PC-3 (cell line): ENCODE data around the gene DISP3. TPM values are rescaled to one million over a fixed set of nuclear protein-coding genes. Genes with fewer than 3 reads are reported as not detected.

ENCODE experiments used
- ATAC-seq: fragments of 200-7000 bp; cut with Tn5 transposase; 2 replicates; pipeline ENCODE4 v1.9.1; 2020; ENCODE audit warnings: mild to moderate bottlenecking, moderate library complexity
- BruUV-seq: library from RNA; stranded (reverse); fragments of 400-500 nt; replicated peaks from 2 replicates; lab custom pipeline; 2021; lab: Mats Ljungman, UMichigan
- CTCF ChIA-PET: fragments of 300-600 bp; sonication (Branson Sonifier 250); formaldehyde crosslinking; loops from one replicate; lab custom pipeline; 2022; ENCODE audit warnings: antibody characterized with exemption; lab: Charles Lee
- POLR2A ChIA-PET: fragments of 300-600 bp; sonication (Branson Sonifier 250); formaldehyde crosslinking; loops from one replicate; lab custom pipeline; 2022; ENCODE audit warnings: antibody characterized with exemption; ENCODE audit not compliant: unreplicated experiment; lab: Charles Lee
- DNase-seq: peaks from one replicate; pipeline ENCODE4 v3.0.0-alpha.2; 2015
- H2AFZ ChIP-seq: fragments of 300-600 bp; sonication (generic); 2 replicates; pipeline ENCODE4 v1.6.0; 2016; ENCODE audit warnings: antibody characterized with exemption, low read length
- H3F3A ChIP-seq: fragments of 300-600 bp; sonication (generic); one replicate; pipeline ENCODE4 v1.6.0; 2017; ENCODE audit warnings: antibody characterized with exemption, low read length, control low read depth, mild to moderate bottlenecking; ENCODE audit not compliant: unreplicated experiment
- H3K27ac ChIP-seq: fragments of 300-600 bp; sonication (generic); 2 replicates; pipeline ENCODE4 v1.5.1; 2016; ENCODE audit warnings: mild to moderate bottlenecking, low read length
- H3K27me3 ChIP-seq: fragments of 300-600 bp; sonication (generic); 2 replicates; pipeline ENCODE4 v1.6.1; 2016; ENCODE audit warnings: low read length, mixed read lengths
- H3K36me3 ChIP-seq: fragments of 300-600 bp; sonication (generic); 2 replicates; pipeline ENCODE4 v1.6.1; 2016; ENCODE audit warnings: low read depth, mixed run types, low read length, mixed read lengths
- H3K4me1 ChIP-seq: fragments of 300-600 bp; sonication (generic); 2 replicates; pipeline ENCODE4 v1.5.1; 2016; ENCODE audit warnings: low read length; ENCODE audit not compliant: insufficient read depth
- H3K4me2 ChIP-seq: fragments of 300-600 bp; sonication (generic); 2 replicates; pipeline ENCODE4 v1.6.0; 2016; ENCODE audit warnings: low read length
- H3K4me3 ChIP-seq: fragments of 300-600 bp; sonication (generic); 2 replicates; pipeline ENCODE4 v1.5.1; 2016; ENCODE audit warnings: mild to moderate bottlenecking, low read length, mixed read lengths
- H3K79me2 ChIP-seq: fragments of 300-600 bp; sonication (generic); 2 replicates; pipeline ENCODE4 v1.6.1; 2017; ENCODE audit warnings: low read length, mixed read lengths
- H3K9ac ChIP-seq: fragments of 300-600 bp; sonication (generic); 2 replicates; pipeline ENCODE4 v1.6.0; 2016; ENCODE audit warnings: mild to moderate bottlenecking, low read length
- H3K9me2 ChIP-seq: fragments of 300-600 bp; sonication (generic); replicated peaks from 2 replicates; pipeline ENCODE4 v1.6.1; 2016; ENCODE audit warnings: mixed run types, low read length, mixed read lengths
- H3K9me3 ChIP-seq: fragments of 300-600 bp; sonication (generic); 2 replicates; pipeline ENCODE4 v1.6.1; 2016; ENCODE audit warnings: low read length, mixed read lengths
- H4K20me1 ChIP-seq: fragments of 300-600 bp; sonication (generic); 2 replicates; pipeline ENCODE4 v1.6.1; 2016; ENCODE audit warnings: low read length, mixed read lengths
- CTCF ChIP-seq: fragments of 300-600 bp; sonication (generic); conservative IDR thresholded peaks from 2 replicates; pipeline ENCODE4 v1.5.1; 2017; ENCODE audit warnings: antibody characterized with exemption, low read depth, mild to moderate bottlenecking, low read length
- EZH2 ChIP-seq: fragments of 300-600 bp; sonication (generic); IDR thresholded peaks from one replicate; pipeline ENCODE4 v1.6.1; 2017; ENCODE audit warnings: antibody characterized with exemption, mild to moderate bottlenecking, low read length; ENCODE audit not compliant: unreplicated experiment
- EZH2phosphoT487 ChIP-seq: fragments of 300-600 bp; sonication (generic); IDR thresholded peaks from 2 replicates; pipeline ENCODE4 v1.6.1; 2018; ENCODE audit warnings: mild to moderate bottlenecking, antibody characterized with exemption, low read length, borderline replicate concordance
- intact Hi-C: fragments of 100-400 bp; cut with micrococcal nuclease; formaldehyde crosslinking; loops from 2 replicates; pipeline ENCODE4 v1.9.0; 2023
- total RNA-seq: library from RNA; depleted of rRNA; stranded (reverse); fragments of >200 nt; gene quantifications from 2 replicates; pipeline ENCODE4 v1.2.3, GENCODE V29; 2014

The DISP3 gene
- total RNA-seq, 1 experiment from 2014 or later = 0.40 TPM

- CTCF ChIA-PET = no interaction called here
- Histone ChIP-seq H4K20me1 (no peaks in the 10 kb centered on the region), H3K4me2 (no peak overlapping the region), H3K36me3 (no peaks in the 10 kb centered on the region), H2AFZ (no peak overlapping the region), H3K27ac (no peak overlapping the region), H3K9ac (no peak overlapping the region), H3K4me1 (no peaks in the 10 kb centered on the region), H3K9me3 (no peaks in the 10 kb centered on the region), H3F3A (no peaks in the 10 kb centered on the region), H3K9me2 (no peaks in the 10 kb centered on the region), H3K27me3 (peaks cover 27% of the 10 kb centered on the region), H3K79me2 (no peaks in the 10 kb centered on the region), H3K4me3 (no peak overlapping the region)
- DNase-seq = no peak
- POLR2A ChIA-PET = no interaction called here
- no peak for ATAC-seq
- no TSS peak for BruUV-seq
- intact Hi-C loops = no loop called here
- TF ChIP-seq EZH2phosphoT487 = no peak
- no peak for TF ChIP-seq EZH2
- TF ChIP-seq CTCF = no peak
Measured at GRCh38 chr1:11566042-11566850, 87.3 kb downstream of the DISP3 start.

DNA sequence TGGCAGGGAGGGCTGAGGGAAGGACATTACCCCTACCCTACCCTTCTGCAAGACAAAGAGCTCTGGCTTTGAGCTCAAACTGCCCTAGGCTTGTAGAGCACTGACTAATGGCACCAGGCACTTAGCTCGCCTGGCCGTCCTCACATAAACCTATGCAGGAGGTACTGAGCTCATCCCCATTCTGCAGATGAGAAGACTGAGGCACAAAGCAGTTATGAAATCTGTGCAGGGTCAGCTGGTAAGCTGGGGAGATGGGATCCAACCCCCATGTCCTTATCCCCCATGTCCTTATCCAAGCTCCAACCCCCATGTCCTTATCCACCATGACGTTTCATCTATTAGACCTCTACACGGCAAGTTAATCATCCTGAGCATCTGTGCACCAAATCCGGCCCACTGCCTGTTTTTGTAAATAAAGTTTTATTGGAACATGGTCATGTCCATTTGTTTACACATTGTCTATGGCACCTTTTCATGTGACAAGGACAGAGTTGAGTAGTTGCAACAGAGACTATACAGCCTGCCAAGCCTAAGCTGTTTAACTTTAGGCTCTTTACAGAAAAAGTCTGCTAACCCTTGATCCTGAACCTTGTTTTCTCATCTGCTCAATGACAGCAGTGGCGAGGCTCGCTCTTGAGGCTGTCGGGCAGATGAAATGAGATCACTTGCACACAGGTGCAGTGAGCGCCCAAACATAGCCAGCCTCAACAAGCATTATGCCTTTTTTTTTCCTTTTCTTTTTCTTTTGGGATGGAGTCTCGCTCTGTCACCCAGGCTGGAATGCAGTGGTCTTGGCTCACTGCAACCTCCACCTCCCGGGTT is 88.5 kb downstream of the DISP3 start:
- H3K27ac ChIP-seq = no peak overlapping the region
- no peaks in the 10 kb centered on the region for H3F3A ChIP-seq
- TF ChIP-seq EZH2phosphoT487 (no peak), CTCF (no peak), EZH2 (no peak)
- no peak overlapping the region for H2AFZ ChIP-seq
- no peaks in the 10 kb centered on the region for H3K79me2 ChIP-seq
- H3K9me3 ChIP-seq = no peaks in the 10 kb centered on the region
- H3K9ac ChIP-seq = no peak overlapping the region
- peaks cover 23% of the 10 kb centered on the region for H3K27me3 ChIP-seq
- ATAC-seq = no peak
- no peaks in the 10 kb centered on the region for H3K36me3 ChIP-seq
- POLR2A ChIA-PET = interaction anchor here (0.6 kb wide), 1 partner anchor 1707 kb away, joined by 3 read pairs; no protein-coding TSS in a partner anchor
- H3K4me3 ChIP-seq = no peak overlapping the region
- intact Hi-C loops = no loop called here
- no peaks in the 10 kb centered on the region for H4K20me1 ChIP-seq
- CTCF ChIA-PET = interaction anchor here (0.7 kb wide), 1 partner anchor 76 kb away, joined by 3 read pairs; no protein-coding TSS in a partner anchor
- no peak overlapping the region for H3K4me2 ChIP-seq
- H3K4me1 ChIP-seq = no peaks in the 10 kb centered on the region
- H3K9me2 ChIP-seq = no peaks in the 10 kb centered on the region
- DNase-seq = no peak
- no TSS peak for BruUV-seq
